ENCODE data around the gene SMAD7.

Gene SMAD7

DNA sequence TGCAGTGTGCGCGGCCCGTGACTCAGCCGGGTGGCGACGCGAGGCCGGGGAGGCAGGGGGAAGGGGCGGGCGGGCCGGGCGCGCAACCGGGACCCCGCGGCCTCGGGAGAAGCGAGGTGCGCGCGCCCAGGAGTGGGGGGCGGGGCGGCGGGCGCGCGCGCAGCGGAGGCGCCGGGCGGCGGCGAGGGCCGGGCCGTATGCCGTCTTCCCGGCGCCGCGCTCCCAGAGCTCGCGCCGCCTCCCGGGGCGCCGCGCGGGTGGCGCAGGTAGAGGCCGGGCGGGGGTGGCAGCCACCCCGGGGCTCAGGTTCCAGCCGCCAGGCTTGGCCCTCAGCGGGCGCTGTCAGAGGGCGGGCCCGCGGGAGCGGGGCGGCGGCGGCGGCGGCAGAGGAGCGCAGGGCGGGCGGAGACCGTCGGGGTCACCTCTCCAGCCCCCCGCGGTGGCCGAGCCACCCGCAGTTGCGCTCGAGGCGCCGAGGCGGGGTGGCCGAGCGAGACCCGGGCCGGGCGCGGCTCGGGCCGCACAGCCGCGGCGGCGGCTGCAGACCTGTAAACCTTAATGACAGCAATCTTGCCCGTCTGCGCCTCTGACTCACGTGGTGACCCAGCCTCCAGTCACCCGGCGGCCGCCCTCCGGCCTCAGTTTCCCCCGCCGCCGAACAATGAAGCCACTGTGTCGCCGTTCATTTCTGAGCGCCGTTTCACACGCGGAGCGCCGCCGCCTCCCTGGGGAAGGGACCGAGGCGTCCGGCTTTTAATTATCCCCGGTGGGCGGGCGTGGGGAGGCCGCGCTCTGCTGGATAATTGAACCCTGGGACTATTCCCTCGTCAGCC lies 25.3 kb upstream of the SMAD7 start:
- H3K4me3 ChIP-seq (ENCODE audit: low read depth, low read length) = peak overlapping the region; percentile 56
- no peak for TF ChIP-seq CTCF (IDR thresholded peaks at IDR 0.05; ENCODE audit: low read depth, low read length, missing control alignments)
- no peak for DNase-seq (ENCODE audit: low read depth)
- in situ Hi-C loops (cut with HindIII; ENCODE audit: low sequenced_read_pairs) = no loop called here

- in situ Hi-C loops (cut with HindIII; ENCODE audit: low sequenced_read_pairs) = no loop called here
- no peak for DNase-seq (ENCODE audit: low read depth)
- TF ChIP-seq CTCF (IDR thresholded peaks at IDR 0.05; ENCODE audit: low read depth, low read length, missing control alignments) = no peak
- H3K4me3 ChIP-seq (ENCODE audit: low read depth, low read length) = peak overlapping the region; percentile 56
Observed at GRCh38 chr18:48975120-48975816, 24.5 kb upstream of the SMAD7 start.

DNA sequence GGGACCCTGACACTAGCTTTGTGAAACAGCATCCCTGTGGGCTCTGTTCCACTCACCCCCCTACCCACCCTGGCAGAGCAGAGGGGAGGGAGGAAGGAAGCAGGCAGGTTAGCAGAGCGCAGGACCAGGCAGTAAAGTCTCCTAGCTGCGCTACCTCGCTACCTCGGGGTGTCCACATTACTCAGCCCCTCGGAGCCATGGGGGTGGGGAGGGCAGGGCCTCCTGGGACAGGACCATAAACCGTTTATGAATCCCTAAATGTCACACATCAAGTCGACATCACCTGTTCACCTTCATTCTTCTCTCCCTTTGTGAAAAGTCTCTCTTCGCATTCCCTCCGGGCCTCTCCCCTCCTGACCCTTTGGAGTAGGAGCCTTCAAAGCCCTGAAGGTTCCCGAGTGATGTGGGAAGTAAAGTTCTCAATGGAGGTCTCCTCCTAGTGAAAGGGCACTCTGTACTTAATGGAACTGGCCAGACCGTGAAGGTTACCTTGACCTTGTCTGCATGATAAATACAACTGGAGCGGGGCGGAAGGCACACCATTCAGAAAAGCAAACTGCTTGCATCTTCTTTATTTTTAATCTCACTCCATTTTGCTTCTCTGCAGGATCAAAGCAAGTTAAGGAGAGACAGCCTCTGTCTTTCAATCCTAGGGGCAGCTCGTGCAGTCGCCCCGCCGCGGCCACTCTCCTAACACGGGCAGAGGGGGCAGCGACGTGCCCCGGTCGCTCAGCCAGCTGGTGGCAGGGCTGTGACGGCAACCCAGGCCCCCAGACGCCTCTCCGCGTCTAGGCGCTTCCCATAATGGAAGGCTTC lies 23.7 kb upstream of the SMAD7 start:
- no peak for TF ChIP-seq CTCF (IDR thresholded peaks at IDR 0.05; ENCODE audit: low read depth, low read length, missing control alignments)
- H3K4me3 ChIP-seq (ENCODE audit: low read depth, low read length) = peak overlapping the region; percentile 56
- in situ Hi-C loops (cut with HindIII; ENCODE audit: low sequenced_read_pairs) = no loop called here
- no peak for DNase-seq (ENCODE audit: low read depth)

GRCh38 chr18:48973731-48974130 lies 23.0 kb upstream of the SMAD7 start:
- H3K4me3 ChIP-seq (ENCODE audit: low read depth, low read length) = no peak overlapping the region
- in situ Hi-C loops (cut with HindIII; ENCODE audit: low sequenced_read_pairs) = no loop called here
- no peak for TF ChIP-seq CTCF (IDR thresholded peaks at IDR 0.05; ENCODE audit: low read depth, low read length, missing control alignments)
- DNase-seq (ENCODE audit: low read depth) = no peak

- no peak for TF ChIP-seq CTCF (IDR thresholded peaks at IDR 0.05; ENCODE audit: low read depth, low read length, missing control alignments)
- H3K4me3 ChIP-seq (ENCODE audit: low read depth, low read length) = no peak overlapping the region
- DNase-seq (ENCODE audit: low read depth) = no peak
- in situ Hi-C loops (cut with HindIII; ENCODE audit: low sequenced_read_pairs) = no loop called here
Observed at GRCh38 chr18:48968412-48969215, 17.8 kb upstream of the SMAD7 start.

DNA sequence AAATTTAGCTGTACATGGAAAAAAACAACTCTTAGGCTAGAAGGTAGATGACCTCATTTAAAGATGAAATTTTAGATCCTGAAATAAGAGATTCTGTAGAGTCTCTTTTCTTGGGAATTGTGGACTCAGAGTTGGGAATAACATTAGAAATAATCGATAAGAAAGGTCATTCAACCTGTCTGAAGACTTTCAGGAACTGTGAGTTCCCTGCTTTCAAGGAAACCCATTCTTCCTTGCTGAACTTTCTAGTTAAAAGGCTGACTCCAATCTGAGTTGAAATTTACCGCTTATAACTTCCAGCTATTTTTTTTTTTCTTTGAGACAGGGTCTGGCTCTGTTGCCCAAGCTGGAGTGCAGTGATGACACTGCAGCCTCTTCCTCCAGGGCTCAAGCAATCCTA lies 16.8 kb upstream of the SMAD7 start:
- no peak for DNase-seq (ENCODE audit: low read depth)
- no peak overlapping the region for H3K4me3 ChIP-seq (ENCODE audit: low read depth, low read length)
- no peak for TF ChIP-seq CTCF (IDR thresholded peaks at IDR 0.05; ENCODE audit: low read depth, low read length, missing control alignments)
- in situ Hi-C loops (cut with HindIII; ENCODE audit: low sequenced_read_pairs) = no loop called here

Measured in astrocyte of the cerebellum (primary cell).